MCF 10A (cell line): ENCODE results near the gene AKNA. TPM values are rescaled to one million over a fixed set of nuclear protein-coding genes. Genes with fewer than 3 reads are reported as not detected.

Experiments
- BruUV-seq: library from RNA; stranded (reverse); fragments of 400-500 nt; replicated peaks from 2 replicates; lab custom pipeline; 2021; lab: Mats Ljungman, UMichigan
- CTCF ChIA-PET: fragments of 300-600 bp; sonication (Branson Sonifier 250); formaldehyde crosslinking; extraction: SDS; loops from one replicate; lab custom pipeline; 2021; ENCODE audit warnings: antibody characterized with exemption, inconsistent platforms; lab: Yijun Ruan, JAX
- POLR2A ChIA-PET: fragments of 300-600, 350-650 bp; sonication (Branson Sonifier 250); formaldehyde crosslinking; extraction: SDS; loops from one replicate; lab custom pipeline; 2020; ENCODE audit warnings: antibody characterized with exemption, inconsistent platforms; lab: Yijun Ruan, JAX
- DNase-seq: peaks from one replicate; pipeline ENCODE4 v3.0.0-alpha.2; 2018; ENCODE audit not compliant: unreplicated experiment
- H3K27ac Mint-ChIP-seq: one replicate; pipeline ENCODE4 v1.8.0; 2022; ENCODE audit warnings: mild to moderate bottlenecking, low read depth, mixed read lengths; ENCODE audit not compliant: unreplicated experiment
- H3K27me3 Mint-ChIP-seq: one replicate; pipeline ENCODE4 v1.8.0; 2022; ENCODE audit warnings: mixed read lengths; ENCODE audit not compliant: insufficient read depth, unreplicated experiment
- H3K36me3 Mint-ChIP-seq: one replicate; pipeline ENCODE4 v1.8.0; 2022; ENCODE audit warnings: mild to moderate bottlenecking, moderate library complexity, mixed read lengths; ENCODE audit not compliant: insufficient read depth, unreplicated experiment
- H3K4me1 Mint-ChIP-seq: one replicate; pipeline ENCODE4 v1.8.0; 2022; ENCODE audit warnings: mixed read lengths; ENCODE audit not compliant: insufficient read depth, unreplicated experiment
- H3K4me3 Mint-ChIP-seq: one replicate; pipeline ENCODE4 v1.8.0; 2022; ENCODE audit warnings: mild to moderate bottlenecking, moderate library complexity, mixed read lengths; ENCODE audit not compliant: unreplicated experiment
- H3K9me3 Mint-ChIP-seq: one replicate; pipeline ENCODE4 v1.8.0; 2022; ENCODE audit warnings: mixed read lengths; ENCODE audit not compliant: unreplicated experiment
- intact Hi-C: fragments of 100-400 bp; cut with micrococcal nuclease; formaldehyde crosslinking; loops from 2 replicates; pipeline ENCODE4 v1.14.1; 2022
- total RNA-seq: library from RNA; stranded (reverse); gene quantifications from 2 replicates; pipeline ENCODE4 v1.2.3, GENCODE V29; 2022
- TF ChIP-seq, protein P1 (sequence below): fragments of 200-600 bp; IDR thresholded peaks from one replicate; pipeline ENCODE4 v1.8.0; 2022; ENCODE audit warnings: antibody characterized with exemption, mild to moderate bottlenecking; ENCODE audit not compliant: unreplicated experiment

Gene AKNA
- total RNA-seq, 1 experiment from 2014 or later = 10.9 TPM

DNA sequence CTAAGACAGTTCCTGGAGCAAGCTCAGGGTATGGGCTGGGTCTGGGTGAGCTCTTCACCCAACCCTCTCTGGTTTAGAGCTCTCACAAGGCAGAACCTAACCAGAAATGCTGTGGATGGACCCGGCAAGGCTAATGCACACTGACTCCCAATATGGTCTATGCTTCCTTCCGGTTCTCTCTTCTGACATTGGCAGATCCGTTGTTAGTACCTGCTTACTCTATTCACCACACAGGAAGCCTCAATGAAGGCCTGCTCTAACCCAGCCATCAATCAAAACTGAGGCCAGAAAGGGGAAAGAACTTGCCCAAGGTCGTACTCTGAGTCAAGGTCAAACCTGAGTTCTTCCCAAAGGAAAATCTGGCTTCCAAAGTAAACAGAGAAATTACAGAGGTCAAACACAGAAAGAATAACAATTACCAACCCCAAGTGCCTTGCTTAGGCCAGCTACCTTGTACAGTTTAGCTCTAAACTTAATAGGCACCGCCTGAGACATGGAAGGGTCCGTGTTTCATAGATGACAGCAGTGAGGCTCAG is 46.0 kb upstream of the AKNA start:
- no peak overlapping the region for H3K4me3 Mint-ChIP-seq
- ChIA-PET CTCF (interaction anchor here (0.5 to 8.0 kb wide), 32 partner anchors 9 to 1155 kb away, joined by 3 to 158 read pairs (median 6); no protein-coding TSS in a partner anchor), POLR2A (interaction anchor here (0.9 to 1.4 kb wide), 3 partner anchors 74 to 178 kb away, joined by 3 read pairs; partner anchors contain the start of gene ATP6V1G1)
- no peaks in the 10 kb centered on the region for H3K36me3 Mint-ChIP-seq
- H3K27ac Mint-ChIP-seq = no peak overlapping the region
- no peaks in the 10 kb centered on the region for H3K27me3 Mint-ChIP-seq
- BruUV-seq = no TSS peak
- H3K9me3 Mint-ChIP-seq = no peaks in the 10 kb centered on the region
- TF ChIP-seq, protein P1, sequence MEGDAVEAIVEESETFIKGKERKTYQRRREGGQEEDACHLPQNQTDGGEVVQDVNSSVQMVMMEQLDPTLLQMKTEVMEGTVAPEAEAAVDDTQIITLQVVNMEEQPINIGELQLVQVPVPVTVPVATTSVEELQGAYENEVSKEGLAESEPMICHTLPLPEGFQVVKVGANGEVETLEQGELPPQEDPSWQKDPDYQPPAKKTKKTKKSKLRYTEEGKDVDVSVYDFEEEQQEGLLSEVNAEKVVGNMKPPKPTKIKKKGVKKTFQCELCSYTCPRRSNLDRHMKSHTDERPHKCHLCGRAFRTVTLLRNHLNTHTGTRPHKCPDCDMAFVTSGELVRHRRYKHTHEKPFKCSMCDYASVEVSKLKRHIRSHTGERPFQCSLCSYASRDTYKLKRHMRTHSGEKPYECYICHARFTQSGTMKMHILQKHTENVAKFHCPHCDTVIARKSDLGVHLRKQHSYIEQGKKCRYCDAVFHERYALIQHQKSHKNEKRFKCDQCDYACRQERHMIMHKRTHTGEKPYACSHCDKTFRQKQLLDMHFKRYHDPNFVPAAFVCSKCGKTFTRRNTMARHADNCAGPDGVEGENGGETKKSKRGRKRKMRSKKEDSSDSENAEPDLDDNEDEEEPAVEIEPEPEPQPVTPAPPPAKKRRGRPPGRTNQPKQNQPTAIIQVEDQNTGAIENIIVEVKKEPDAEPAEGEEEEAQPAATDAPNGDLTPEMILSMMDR = no peak
- no peaks in the 10 kb centered on the region for H3K4me1 Mint-ChIP-seq
- intact Hi-C loops = loop anchor here (1.0 to 10.0 kb wide), 5 partner anchors 54 to 581 kb away; partner anchors contain the start of gene ATP6V1G1
- DNase-seq = no peak

DNA sequence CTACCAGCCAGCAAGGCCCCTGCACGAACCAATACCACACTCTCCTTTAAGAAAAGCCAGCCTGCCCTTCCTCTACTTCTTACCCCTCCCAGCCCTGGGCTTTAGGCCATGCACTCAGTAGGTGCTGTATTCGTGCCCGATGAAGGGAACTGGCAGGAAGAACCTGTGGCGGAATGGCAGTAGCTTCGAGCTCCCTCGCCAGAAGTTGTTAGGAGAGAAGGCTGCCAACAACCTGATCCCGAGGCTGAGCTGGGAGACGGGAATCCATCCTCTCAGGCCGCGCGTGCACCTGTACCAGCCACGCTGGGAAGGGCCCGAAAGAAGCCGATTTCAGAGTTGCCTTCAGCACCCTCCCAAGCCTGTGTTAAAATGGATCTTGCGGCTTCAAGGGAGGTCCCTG is 45.3 kb upstream of the AKNA start:
- TF ChIP-seq, protein P1 = no peak
- Mint-ChIP-seq H3K36me3 (no peaks in the 10 kb centered on the region), H3K4me1 (no peaks in the 10 kb centered on the region), H3K27ac (no peak overlapping the region), H3K27me3 (no peaks in the 10 kb centered on the region), H3K4me3 (no peak overlapping the region), H3K9me3 (no peaks in the 10 kb centered on the region)
- CTCF ChIA-PET = interaction anchor here (0.6 to 8.0 kb wide), 13 partner anchors 10 to 221 kb away, joined by 3 to 158 read pairs (median 7); no protein-coding TSS in a partner anchor
- BruUV-seq = no TSS peak
- POLR2A ChIA-PET = interaction anchor here (1.4 kb wide), 1 partner anchor 74 kb away, joined by 3 read pairs; no protein-coding TSS in a partner anchor
- intact Hi-C loops = loop anchor here (5.0 to 10.0 kb wide), 2 partner anchors 154 to 582 kb away; partner anchors contain the start of gene ATP6V1G1
- no peak for DNase-seq

DNA sequence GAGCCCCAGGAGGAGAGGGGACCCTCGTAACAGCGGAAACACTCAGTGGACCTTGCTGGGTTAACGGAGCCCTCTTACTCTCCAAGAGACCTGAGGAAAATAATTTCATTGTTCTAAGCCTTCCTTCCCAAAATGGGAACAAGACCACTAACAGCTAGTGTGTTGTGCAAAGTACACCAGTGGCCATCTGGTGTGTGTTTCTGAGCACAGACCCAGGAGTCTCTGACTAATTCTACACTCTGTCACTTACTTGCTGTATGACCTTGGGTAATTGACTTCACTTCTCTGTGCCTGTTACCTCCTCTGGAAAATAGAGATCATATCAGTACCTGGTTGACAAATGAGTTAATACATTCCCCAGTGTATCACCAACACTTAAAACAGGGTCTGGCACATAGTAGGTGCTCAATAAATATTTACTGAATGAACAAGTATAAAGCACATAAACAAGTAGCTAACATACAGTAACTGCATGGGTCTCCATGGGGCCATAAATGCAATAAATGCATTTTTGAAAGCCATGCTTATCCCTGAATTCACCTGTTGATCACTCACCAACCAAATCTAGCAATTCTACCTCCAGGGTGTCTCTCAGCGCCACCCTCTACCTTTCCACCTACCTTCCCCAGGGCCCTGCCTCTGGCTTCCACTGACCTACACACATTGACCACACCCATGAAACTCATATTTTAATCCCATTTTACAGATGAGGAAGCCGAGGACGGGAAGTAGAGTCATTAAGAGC is 44.7 kb upstream of the AKNA start:
- ChIA-PET CTCF (interaction anchor here (0.5 to 8.0 kb wide), 11 partner anchors 11 to 476 kb away, joined by 3 to 158 read pairs (median 4); no protein-coding TSS in a partner anchor), POLR2A (interaction anchor here (1.4 kb wide), 1 partner anchor 75 kb away, joined by 3 read pairs; no protein-coding TSS in a partner anchor)
- Mint-ChIP-seq H3K9me3 (no peaks in the 10 kb centered on the region), H3K27me3 (no peaks in the 10 kb centered on the region), H3K36me3 (no peaks in the 10 kb centered on the region), H3K4me1 (no peaks in the 10 kb centered on the region), H3K27ac (no peak overlapping the region), H3K4me3 (no peak overlapping the region)
- intact Hi-C loops = loop anchor here (5.0 to 10.0 kb wide), 2 partner anchors 155 to 582 kb away; partner anchors contain the start of gene ATP6V1G1
- no TSS peak for BruUV-seq
- TF ChIP-seq, protein P1 = no peak
- DNase-seq = no peak

DNA sequence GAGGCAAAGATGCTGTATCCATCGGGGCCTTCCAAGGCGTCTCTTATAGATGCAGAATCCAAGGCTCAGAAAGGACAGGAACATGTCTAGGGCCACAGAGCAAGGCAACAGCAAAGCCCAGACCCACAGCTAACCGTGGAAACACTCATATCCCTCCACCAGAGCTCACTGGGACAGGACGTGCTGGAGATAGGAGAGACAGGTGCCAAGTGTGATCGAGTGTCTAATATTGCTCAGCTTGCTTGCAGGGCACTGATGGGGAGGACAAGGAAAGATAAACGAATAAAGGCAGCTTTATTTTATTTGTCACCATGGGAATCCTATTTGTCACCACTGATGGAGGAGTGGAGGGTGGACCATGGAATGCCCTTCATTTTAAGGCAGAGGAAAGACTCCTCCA is 44.0 kb upstream of the AKNA start:
- POLR2A ChIA-PET = no interaction called here

More for the DNA sequence above, 44.0 kb upstream of the AKNA start:
- H3K36me3 Mint-ChIP-seq = no peaks in the 10 kb centered on the region
- intact Hi-C loops = loop anchor here (5.0 to 10.0 kb wide), 2 partner anchors 156 to 583 kb away; partner anchors contain the start of gene ATP6V1G1
- H3K4me1 Mint-ChIP-seq = no peaks in the 10 kb centered on the region
- H3K27ac Mint-ChIP-seq = no peak overlapping the region
- DNase-seq = no peak
- H3K4me3 Mint-ChIP-seq = no peak overlapping the region
- TF ChIP-seq, protein P1 = no peak
- H3K9me3 Mint-ChIP-seq = no peaks in the 10 kb centered on the region
- H3K27me3 Mint-ChIP-seq = no peaks in the 10 kb centered on the region
- BruUV-seq = no TSS peak
- CTCF ChIA-PET = interaction anchor here (0.6 to 8.0 kb wide), 5 partner anchors 26 to 477 kb away, joined by 3 to 158 read pairs (median 4); no protein-coding TSS in a partner anchor
